Measurements from ENCODE around the gene TANGO2.

GRCh38 chr22:20088263-20088648 is 67.3 kb downstream of the TANGO2 start:
- TF ChIP-seq CTCF (IDR thresholded peaks at IDR 0.05), result no peak
- no peak for TF ChIP-seq EZH2 (IDR thresholded peaks at IDR 0.05; ENCODE audit: borderline replicate concordance, insufficient read depth, low read depth, low read length, poor library complexity, severe bottlenecking)

Data from B cell (primary cell).